K562 (cell line): ENCODE results near the gene PTPRO. TPM values are rescaled to one million over a fixed set of nuclear protein-coding genes. Genes with fewer than 3 reads are reported as not detected.

Source experiments
- ATAC-seq: fragments of 200-7000 bp; cut with Tn5 transposase; 3 replicates; pipeline ENCODE4 v1.9.1; 2020; ENCODE audit warnings: moderate library complexity
- BruUV-seq: library from RNA; stranded (reverse); fragments of 400-500 nt; replicated peaks from 2 replicates; lab custom pipeline; 2021; lab: Mats Ljungman, UMichigan
- CTCF ChIA-PET: fragments of 300-600 bp; formaldehyde crosslinking; extraction: SDS; loops from one replicate; lab custom pipeline; 2021; ENCODE audit warnings: low intra/inter-chr PET ratio; lab: Yijun Ruan, JAX
- POLR2A ChIA-PET: fragments of 300-600, 350-650 bp; sonication (Branson Sonifier 250); formaldehyde crosslinking; extraction: SDS; loops from one replicate; lab custom pipeline; 2021; ENCODE audit warnings: antibody characterized with exemption, inconsistent platforms; lab: Yijun Ruan, JAX
- DNase-seq, 4 experiments: peaks; one replicate each; pipeline versions ENCODE4 v3.0.0 to v3.0.0-alpha.2; 2011 to 2018; ENCODE audit warnings: low spot score in 3 of 4, mixed read lengths in 3 of 4; ENCODE audit errors: extremely low read depth in 1 of 4
- FAIRE-seq: peaks from 2 replicates; lab custom pipeline; 2011; peaks lifted over from hg19 to GRCh38; lab: Jason Lieb, UNC
- H2AFZ ChIP-seq: 2 replicates; pipeline ENCODE4 v1.6.0; 2011; ENCODE audit warnings: low read depth, low read length, control low read depth, inconsistent platforms
- H3K27ac ChIP-seq: fragments of 200-600 bp; 3 replicates; pipeline ENCODE4 v1.8.0; 2011; ENCODE audit warnings: low read depth, mild to moderate bottlenecking, control low read depth, inconsistent platforms, low read length, moderate library complexity, mixed read lengths; ENCODE audit errors: extremely low read depth
- H3K27me3 ChIP-seq, 2 experiments: fragments of 300-600 bp in 1 of 2; 2 replicates in 1 of 2; 3 replicates in 1 of 2; pipeline versions ENCODE4 v1.6.0 to v1.8.0; 2011; ENCODE audit warnings: inconsistent platforms in 2 of 2, low read length in 2 of 2, mild to moderate bottlenecking in 1 of 2, mixed read lengths in 1 of 2, moderate library complexity in 1 of 2; ENCODE audit not compliant: control insufficient read depth in 2 of 2, insufficient read depth in 2 of 2
- H3K36me3 ChIP-seq: fragments of 300-600 bp; 3 replicates; pipeline ENCODE4 v1.8.0; 2011; ENCODE audit warnings: mild to moderate bottlenecking, low read length, inconsistent platforms; ENCODE audit not compliant: control insufficient read depth, insufficient read depth
- H3K4me1 ChIP-seq, 2 experiments: fragments of 200-600 bp in 1 of 2; replicated peaks in 1 of 2; 2 replicates in 1 of 2; 3 replicates in 1 of 2; pipeline versions ENCODE4 v1.5.1 to v1.8.0; 2011; ENCODE audit warnings: inconsistent platforms in 2 of 2, low read length in 2 of 2, mild to moderate bottlenecking in 1 of 2, mixed read lengths in 1 of 2, moderate library complexity in 1 of 2; ENCODE audit not compliant: control insufficient read depth in 2 of 2, insufficient read depth in 2 of 2
- H3K4me2 ChIP-seq: 2 replicates; pipeline ENCODE4 v1.6.1; 2011; ENCODE audit warnings: low read length, control low read depth, inconsistent platforms, mixed read lengths; ENCODE audit not compliant: insufficient read depth
- H3K4me3 ChIP-seq: fragments of 200-600 bp; sonication (generic), shearing (Covaris generic); 2 replicates; pipeline ENCODE4 v1.5.1; 2016; ENCODE audit warnings: control low read depth, inconsistent platforms
- H3K79me2 ChIP-seq: fragments of 200-600 bp; 3 replicates; pipeline ENCODE4 v1.8.0; 2011; ENCODE audit warnings: low read length, inconsistent platforms; ENCODE audit not compliant: control insufficient read depth, insufficient read depth
- H3K9ac ChIP-seq, 2 experiments: 2 replicates each; pipeline versions ENCODE4 v1.6.0 to v1.6.1; 2011; ENCODE audit warnings: low read depth in 2 of 2, low read length in 2 of 2, control low read depth in 1 of 2, inconsistent platforms in 1 of 2, mild to moderate bottlenecking in 1 of 2, mixed read lengths in 1 of 2; ENCODE audit not compliant: insufficient read depth in 1 of 2
- H3K9me1 ChIP-seq: one replicate; pipeline ENCODE4 v1.6.0; 2011; ENCODE audit warnings: inconsistent platforms, mild to moderate bottlenecking, low read length, moderate library complexity; ENCODE audit not compliant: control insufficient read depth, insufficient read depth
- H3K9me3 ChIP-seq: replicated peaks from 2 replicates; pipeline ENCODE4 v1.5.1; 2011; ENCODE audit warnings: low read depth, low read length, inconsistent platforms; ENCODE audit not compliant: control insufficient read depth, insufficient read depth
- H4K20me1 ChIP-seq: replicated peaks from 2 replicates; pipeline ENCODE4 v1.6.1; 2011; ENCODE audit warnings: low read length, inconsistent platforms, mixed read lengths; ENCODE audit not compliant: control insufficient read depth, insufficient read depth
- DNMT1 ChIP-seq: fragments of 450-650 bp; IDR thresholded peaks from 2 replicates; pipeline ENCODE4 v1.6.1; 2016; ENCODE audit warnings: antibody characterized with exemption, mild to moderate bottlenecking
- POLR2AphosphoS2 ChIP-seq: IDR thresholded peaks from 2 replicates; pipeline ENCODE4 v1.6.1; 2012; ENCODE audit warnings: low read length, improper control_type of control experiment
- STAT5A ChIP-seq: IDR thresholded peaks from 2 replicates; pipeline ENCODE4 v1.6.1; 2012; ENCODE audit warnings: low read length, inconsistent platforms, borderline replicate concordance
- TCF7L2 ChIP-seq: fragments of 150-350 bp; IDR thresholded peaks from 2 replicates; pipeline ENCODE4 v1.6.1; 2016; ENCODE audit warnings: low read depth, mild to moderate bottlenecking, low read length, moderate library complexity
- TEAD1 ChIP-seq, 2 experiments: fragments of 450-650 bp in 1 of 2; sonication (generic) in 1 of 2; formaldehyde crosslinking; IDR thresholded peaks; 2 replicates each; pipeline versions ENCODE4 v1.4.0 to v1.8.0; 2020 to 2022; ENCODE audit warnings: mild to moderate bottlenecking in 2 of 2, missing genetic modification reagents in 1 of 2
- ZBTB8A ChIP-seq: fragments of 450-650 bp; IDR thresholded peaks from 2 replicates; pipeline ENCODE4 v1.6.1; 2018; ENCODE audit warnings: mild to moderate bottlenecking, moderate library complexity; ENCODE audit not compliant: partially characterized antibody
- ZFX ChIP-seq: sonication (generic); formaldehyde crosslinking; IDR thresholded peaks from 2 replicates; pipeline ENCODE4 v1.8.0; 2022; ENCODE audit warnings: mild to moderate bottlenecking, missing genetic modification reagents, moderate library complexity
- ZNF212 ChIP-seq: fragments of 450-650 bp; formaldehyde crosslinking; IDR thresholded peaks from 2 replicates; pipeline ENCODE4 v1.4.0; 2020; ENCODE audit warnings: mild to moderate bottlenecking
- ZNF584 ChIP-seq: fragments of 200-800 bp; sonication (Bioruptor generic); IDR thresholded peaks from 2 replicates; pipeline ENCODE4 v1.6.1; 2016; ENCODE audit warnings: low read depth, mild to moderate bottlenecking, missing genetic modification characterization, missing compliant biosample characterization
- WGBS: fragments of 100-300 bp; shearing (Covaris generic); methylation state at CpG from one replicate; pipeline ENCODE4 v1.1.6; 2016; ENCODE audit warnings: low coverage, mixed read lengths; ENCODE audit not compliant: insufficient coverage; ENCODE audit errors: missing lambda C conversion rate; 5-methylcytosine and 5-hydroxymethylcytosine counted together
- in situ Hi-C: fragments of 300-500 bp; cut with MboI; formaldehyde crosslinking; loops from 4 replicates; pipeline ENCODE4 v1.15.0; 2018; ENCODE audit warnings: inconsistent platforms, mixed read lengths
- intact Hi-C: fragments of 100-400 bp; cut with micrococcal nuclease; formaldehyde crosslinking; loops from 2 replicates; pipeline ENCODE4 v1.14.2; 2022
- polyA plus RNA-seq, 8 experiments: library from polyadenylated mRNA; depleted of rRNA in 4 of 8; stranded (reverse) in 5 of 8; unstranded in 3 of 8; fragments of >200 nt; fragmentation: Nextera tagmentation in 2 of 8; fragmentation: Illumina TruSeq in 1 of 8; extraction: Ambion mirVana in 2 of 8; extraction: Trizol in 1 of 8; gene quantifications; 2 replicates each; pipeline versions ENCODE4 v1.2.1 to v1.2.3, GENCODE V29; 2011 to 2014; ENCODE audit warnings: inconsistent platforms in 1 of 8, missing spikeins in 1 of 8
- total RNA-seq, 7 experiments: library from RNA; depleted of rRNA in 6 of 7; stranded (reverse); fragments of >200 nt in 6 of 7; fragmentation: Illumina TruSeq in 2 of 7; extraction: Trizol in 2 of 7; gene quantifications; 2 replicates each; pipeline versions ENCODE4 v1.2.1 to v1.2.3, GENCODE V29; 2011 to 2021; ENCODE audit warnings: low replicate concordance in 1 of 7
- TF ChIP-seq, protein P1 (sequence below): IDR thresholded peaks from 2 replicates; pipeline ENCODE4 v1.6.1; 2011; ENCODE audit not compliant: insufficient read length; ENCODE audit errors: extremely low read depth
- TF ChIP-seq, protein P2 (sequence below): fragments of 450-650 bp; IDR thresholded peaks from 2 replicates; pipeline ENCODE4 v1.6.1; 2016; ENCODE audit warnings: mild to moderate bottlenecking, moderate library complexity

Gene PTPRO
- total and polyA plus RNA-seq, 9 of the 15 experiments (the other 6 are each of a cell fraction or from before 2014, with no cell fraction given): 0.22 TPM; not detected in 8

DNA sequence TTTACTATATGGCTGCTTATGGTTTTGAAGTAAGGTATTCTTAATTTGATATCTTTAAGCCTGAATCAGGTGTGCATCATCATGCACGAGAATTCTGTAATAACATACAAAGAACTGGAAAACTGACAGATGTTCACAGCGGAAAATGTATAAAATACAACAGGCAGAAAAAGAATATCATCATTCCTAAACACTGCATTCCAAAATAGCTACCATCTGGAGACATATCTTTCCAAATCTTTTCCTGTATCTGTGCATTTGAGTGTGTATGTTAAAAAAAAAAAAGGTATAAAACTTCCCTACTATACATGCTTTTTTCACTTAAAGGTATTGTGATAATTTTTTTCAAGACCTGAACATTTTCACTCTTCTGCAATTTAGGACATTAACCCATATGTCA, 13.7 kb downstream of the PTPRO start:
- no peak overlapping the region for H2AFZ ChIP-seq
- in situ Hi-C loops (no loop called here), intact Hi-C loops (no loop called here)
- 70% methylated on average over 2 of the region's 2 CpGs for WGBS
- peaks cover 9% of the 10 kb centered on the region; the same call in 1 of the 3 replicates for H3K36me3 ChIP-seq
- no peaks in the 10 kb centered on the region for H3K27me3 ChIP-seq
- no peaks in the 10 kb centered on the region; the same call in 2 of the 3 replicates for H3K79me2 ChIP-seq
- no peaks in the 10 kb centered on the region for H3K9me3 ChIP-seq
- no peaks in the 10 kb centered on the region for H3K9me1 ChIP-seq
- H3K4me3 ChIP-seq: no peak overlapping the region
- H3K4me2 ChIP-seq: no peak overlapping the region
- FAIRE-seq (no peak), ATAC-seq (no peak), DNase-seq (no peak)
- H4K20me1 ChIP-seq: no peaks in the 10 kb centered on the region
- H3K9ac ChIP-seq: no peak overlapping the region
- ChIA-PET CTCF (no interaction called here), POLR2A (no interaction called here)
- no peaks in the 10 kb centered on the region for H3K4me1 ChIP-seq
- H3K27ac ChIP-seq: no peak overlapping the region
- BruUV-seq: no TSS peak
- TF ChIP-seq, protein P1, sequence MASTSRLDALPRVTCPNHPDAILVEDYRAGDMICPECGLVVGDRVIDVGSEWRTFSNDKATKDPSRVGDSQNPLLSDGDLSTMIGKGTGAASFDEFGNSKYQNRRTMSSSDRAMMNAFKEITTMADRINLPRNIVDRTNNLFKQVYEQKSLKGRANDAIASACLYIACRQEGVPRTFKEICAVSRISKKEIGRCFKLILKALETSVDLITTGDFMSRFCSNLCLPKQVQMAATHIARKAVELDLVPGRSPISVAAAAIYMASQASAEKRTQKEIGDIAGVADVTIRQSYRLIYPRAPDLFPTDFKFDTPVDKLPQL: no peak
- TF ChIP-seq DNMT1 (no peak), ZFX (CRISPR knock-in tag) (no peak), ZNF584 (no peak), ZBTB8A (no peak), TCF7L2 (no peak), TEAD1 (CRISPR knock-in tag; IDR thresholded peaks at IDR 0.05) (no peak), STAT5A (no peak), ZNF212 (CRISPR knock-in tag) (no peak), POLR2AphosphoS2 (no peak)
- TF ChIP-seq, protein P2, sequence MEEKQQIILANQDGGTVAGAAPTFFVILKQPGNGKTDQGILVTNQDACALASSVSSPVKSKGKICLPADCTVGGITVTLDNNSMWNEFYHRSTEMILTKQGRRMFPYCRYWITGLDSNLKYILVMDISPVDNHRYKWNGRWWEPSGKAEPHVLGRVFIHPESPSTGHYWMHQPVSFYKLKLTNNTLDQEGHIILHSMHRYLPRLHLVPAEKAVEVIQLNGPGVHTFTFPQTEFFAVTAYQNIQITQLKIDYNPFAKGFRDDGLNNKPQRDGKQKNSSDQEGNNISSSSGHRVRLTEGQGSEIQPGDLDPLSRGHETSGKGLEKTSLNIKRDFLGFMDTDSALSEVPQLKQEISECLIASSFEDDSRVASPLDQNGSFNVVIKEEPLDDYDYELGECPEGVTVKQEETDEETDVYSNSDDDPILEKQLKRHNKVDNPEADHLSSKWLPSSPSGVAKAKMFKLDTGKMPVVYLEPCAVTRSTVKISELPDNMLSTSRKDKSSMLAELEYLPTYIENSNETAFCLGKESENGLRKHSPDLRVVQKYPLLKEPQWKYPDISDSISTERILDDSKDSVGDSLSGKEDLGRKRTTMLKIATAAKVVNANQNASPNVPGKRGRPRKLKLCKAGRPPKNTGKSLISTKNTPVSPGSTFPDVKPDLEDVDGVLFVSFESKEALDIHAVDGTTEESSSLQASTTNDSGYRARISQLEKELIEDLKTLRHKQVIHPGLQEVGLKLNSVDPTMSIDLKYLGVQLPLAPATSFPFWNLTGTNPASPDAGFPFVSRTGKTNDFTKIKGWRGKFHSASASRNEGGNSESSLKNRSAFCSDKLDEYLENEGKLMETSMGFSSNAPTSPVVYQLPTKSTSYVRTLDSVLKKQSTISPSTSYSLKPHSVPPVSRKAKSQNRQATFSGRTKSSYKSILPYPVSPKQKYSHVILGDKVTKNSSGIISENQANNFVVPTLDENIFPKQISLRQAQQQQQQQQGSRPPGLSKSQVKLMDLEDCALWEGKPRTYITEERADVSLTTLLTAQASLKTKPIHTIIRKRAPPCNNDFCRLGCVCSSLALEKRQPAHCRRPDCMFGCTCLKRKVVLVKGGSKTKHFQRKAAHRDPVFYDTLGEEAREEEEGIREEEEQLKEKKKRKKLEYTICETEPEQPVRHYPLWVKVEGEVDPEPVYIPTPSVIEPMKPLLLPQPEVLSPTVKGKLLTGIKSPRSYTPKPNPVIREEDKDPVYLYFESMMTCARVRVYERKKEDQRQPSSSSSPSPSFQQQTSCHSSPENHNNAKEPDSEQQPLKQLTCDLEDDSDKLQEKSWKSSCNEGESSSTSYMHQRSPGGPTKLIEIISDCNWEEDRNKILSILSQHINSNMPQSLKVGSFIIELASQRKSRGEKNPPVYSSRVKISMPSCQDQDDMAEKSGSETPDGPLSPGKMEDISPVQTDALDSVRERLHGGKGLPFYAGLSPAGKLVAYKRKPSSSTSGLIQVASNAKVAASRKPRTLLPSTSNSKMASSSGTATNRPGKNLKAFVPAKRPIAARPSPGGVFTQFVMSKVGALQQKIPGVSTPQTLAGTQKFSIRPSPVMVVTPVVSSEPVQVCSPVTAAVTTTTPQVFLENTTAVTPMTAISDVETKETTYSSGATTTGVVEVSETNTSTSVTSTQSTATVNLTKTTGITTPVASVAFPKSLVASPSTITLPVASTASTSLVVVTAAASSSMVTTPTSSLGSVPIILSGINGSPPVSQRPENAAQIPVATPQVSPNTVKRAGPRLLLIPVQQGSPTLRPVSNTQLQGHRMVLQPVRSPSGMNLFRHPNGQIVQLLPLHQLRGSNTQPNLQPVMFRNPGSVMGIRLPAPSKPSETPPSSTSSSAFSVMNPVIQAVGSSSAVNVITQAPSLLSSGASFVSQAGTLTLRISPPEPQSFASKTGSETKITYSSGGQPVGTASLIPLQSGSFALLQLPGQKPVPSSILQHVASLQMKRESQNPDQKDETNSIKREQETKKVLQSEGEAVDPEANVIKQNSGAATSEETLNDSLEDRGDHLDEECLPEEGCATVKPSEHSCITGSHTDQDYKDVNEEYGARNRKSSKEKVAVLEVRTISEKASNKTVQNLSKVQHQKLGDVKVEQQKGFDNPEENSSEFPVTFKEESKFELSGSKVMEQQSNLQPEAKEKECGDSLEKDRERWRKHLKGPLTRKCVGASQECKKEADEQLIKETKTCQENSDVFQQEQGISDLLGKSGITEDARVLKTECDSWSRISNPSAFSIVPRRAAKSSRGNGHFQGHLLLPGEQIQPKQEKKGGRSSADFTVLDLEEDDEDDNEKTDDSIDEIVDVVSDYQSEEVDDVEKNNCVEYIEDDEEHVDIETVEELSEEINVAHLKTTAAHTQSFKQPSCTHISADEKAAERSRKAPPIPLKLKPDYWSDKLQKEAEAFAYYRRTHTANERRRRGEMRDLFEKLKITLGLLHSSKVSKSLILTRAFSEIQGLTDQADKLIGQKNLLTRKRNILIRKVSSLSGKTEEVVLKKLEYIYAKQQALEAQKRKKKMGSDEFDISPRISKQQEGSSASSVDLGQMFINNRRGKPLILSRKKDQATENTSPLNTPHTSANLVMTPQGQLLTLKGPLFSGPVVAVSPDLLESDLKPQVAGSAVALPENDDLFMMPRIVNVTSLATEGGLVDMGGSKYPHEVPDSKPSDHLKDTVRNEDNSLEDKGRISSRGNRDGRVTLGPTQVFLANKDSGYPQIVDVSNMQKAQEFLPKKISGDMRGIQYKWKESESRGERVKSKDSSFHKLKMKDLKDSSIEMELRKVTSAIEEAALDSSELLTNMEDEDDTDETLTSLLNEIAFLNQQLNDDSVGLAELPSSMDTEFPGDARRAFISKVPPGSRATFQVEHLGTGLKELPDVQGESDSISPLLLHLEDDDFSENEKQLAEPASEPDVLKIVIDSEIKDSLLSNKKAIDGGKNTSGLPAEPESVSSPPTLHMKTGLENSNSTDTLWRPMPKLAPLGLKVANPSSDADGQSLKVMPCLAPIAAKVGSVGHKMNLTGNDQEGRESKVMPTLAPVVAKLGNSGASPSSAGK: no peak
